ENCODE measurements around the gene SLAMF9. TPM values are rescaled to one million over a fixed set of nuclear protein-coding genes. Genes with fewer than 3 reads are reported as not detected.

The SLAMF9 gene
- total and polyA plus RNA-seq, 4 donors = 0.25 to 0.68 (median 0.64) TPM; not detected in 1

DNA sequence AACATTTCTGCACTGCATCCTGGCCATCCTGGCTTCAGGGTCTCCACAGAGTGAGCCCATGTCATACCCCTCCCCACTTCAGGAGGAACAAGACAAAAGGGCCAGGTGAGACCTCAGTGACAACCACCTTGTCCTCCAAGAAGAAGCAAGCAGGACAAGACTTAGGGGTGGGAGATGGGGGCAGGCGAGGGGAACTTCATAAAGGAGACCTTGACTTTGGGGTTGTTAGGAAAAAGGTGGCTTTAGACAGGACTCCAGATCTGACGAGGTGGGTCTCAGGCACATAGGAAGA, 24.0 kb upstream of the SLAMF9 start:
- TF ChIP-seq ZBTB33 (IDR thresholded peaks at IDR 0.05) (no peak), EGR1 (IDR thresholded peaks at IDR 0.05; ENCODE audit: low read depth in 2 of 2) (no peak), SP1 (IDR thresholded peaks at IDR 0.05) (no peak), MAX (IDR thresholded peaks at IDR 0.05) (no peak), HNF4A (conservative IDR thresholded peaks at IDR 0.05) (no peak), HNF4G (IDR thresholded peaks at IDR 0.05) (no peak), CTCF (IDR thresholded peaks at IDR 0.05; ENCODE audit: low read depth, low read length, missing input control) (no peak), NR2F2 (IDR thresholded peaks at IDR 0.05) (no peak), TAF1 (conservative IDR thresholded peaks at IDR 0.05) (no peak), GABPA (IDR thresholded peaks at IDR 0.05 in 1 of 2, conservative IDR thresholded peaks at IDR 0.05 in 1 of 2) (no peak), JUND (IDR thresholded peaks at IDR 0.05) (no peak), RAD21 (IDR thresholded peaks at IDR 0.05) (no peak), FOXA1 (IDR thresholded peaks at IDR 0.05) (no peak)
- TF ChIP-seq, protein P1, sequence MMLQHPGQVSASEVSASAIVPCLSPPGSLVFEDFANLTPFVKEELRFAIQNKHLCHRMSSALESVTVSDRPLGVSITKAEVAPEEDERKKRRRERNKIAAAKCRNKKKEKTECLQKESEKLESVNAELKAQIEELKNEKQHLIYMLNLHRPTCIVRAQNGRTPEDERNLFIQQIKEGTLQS (IDR thresholded peaks at IDR 0.05) = no peak
- 89% methylated on average over 2 of the region's 2 CpGs for WGBS
- Histone ChIP-seq H3K9ac (ENCODE audit: low read depth in 1 of 2, low read length in 2 of 2) (no peak overlapping the region), H3K36me3 (ENCODE audit: control insufficient read depth in 4 of 4, insufficient read depth in 3 of 4, low read depth in 1 of 4, low read length in 3 of 4) (no peaks in the 10 kb centered on the region), H3K9me3 (ENCODE audit: control insufficient read depth in 4 of 4, low read length in 3 of 4) (no peaks in the 10 kb centered on the region), H3K27me3 (ENCODE audit: control insufficient read depth in 4 of 4, insufficient read depth in 4 of 4, low read length in 3 of 4) (no peaks in the 10 kb centered on the region), H3K4me3 (ENCODE audit: low read depth in 1 of 3, low read length in 3 of 3) (no peak overlapping the region), H3K27ac (ENCODE audit: low read depth in 1 of 2, low read length in 2 of 2) (no peak overlapping the region), H3K4me1 (ENCODE audit: control insufficient read depth in 4 of 4, insufficient read depth in 4 of 4, low read length in 3 of 4) (no peaks in the 10 kb centered on the region)
- DNase-seq (ENCODE audit: low spot score) = no peak

- WGBS = 94% methylated on average over 6 of the region's 6 CpGs
- Histone ChIP-seq H3K4me3 (ENCODE audit: low read depth in 1 of 3, low read length in 3 of 3) (no peak overlapping the region), H3K36me3 (ENCODE audit: control insufficient read depth in 4 of 4, insufficient read depth in 3 of 4, low read depth in 1 of 4, low read length in 3 of 4) (no peaks in the 10 kb centered on the region), H3K27ac (ENCODE audit: low read depth in 1 of 2, low read length in 2 of 2) (no peak overlapping the region), H3K9me3 (ENCODE audit: control insufficient read depth in 4 of 4, low read length in 3 of 4) (no peaks in the 10 kb centered on the region), H3K27me3 (ENCODE audit: control insufficient read depth in 4 of 4, insufficient read depth in 4 of 4, low read length in 3 of 4) (no peaks in the 10 kb centered on the region), H3K4me1 (ENCODE audit: control insufficient read depth in 4 of 4, insufficient read depth in 4 of 4, low read length in 3 of 4) (no peaks in the 10 kb centered on the region), H3K9ac (ENCODE audit: low read depth in 1 of 2, low read length in 2 of 2) (no peak overlapping the region)
- DNase-seq (ENCODE audit: low spot score) = no peak
- TF ChIP-seq ZBTB33 (IDR thresholded peaks at IDR 0.05) (no peak), TAF1 (conservative IDR thresholded peaks at IDR 0.05) (no peak), FOXA1 (IDR thresholded peaks at IDR 0.05) (no peak), JUND (IDR thresholded peaks at IDR 0.05) (no peak), CTCF (IDR thresholded peaks at IDR 0.05; ENCODE audit: low read depth, low read length, missing input control) (no peak), RAD21 (IDR thresholded peaks at IDR 0.05) (no peak), FOXA2 (IDR thresholded peaks at IDR 0.05) (no peak), HNF4G (IDR thresholded peaks at IDR 0.05) (no peak), HNF4A (conservative IDR thresholded peaks at IDR 0.05) (no peak), YY1 (IDR thresholded peaks at IDR 0.05) (no peak), REST (IDR thresholded peaks at IDR 0.05) (no peak), RXRA (IDR thresholded peaks at IDR 0.05) (no peak), EGR1 (IDR thresholded peaks at IDR 0.05; ENCODE audit: low read depth in 2 of 2) (no peak), NR2F2 (IDR thresholded peaks at IDR 0.05) (no peak), GABPA (IDR thresholded peaks at IDR 0.05 in 1 of 2, conservative IDR thresholded peaks at IDR 0.05 in 1 of 2) (no peak)
- TF ChIP-seq, protein P1 (IDR thresholded peaks at IDR 0.05) = no peak
Observed at GRCh38 chr1:159977364-159978106, 23.5 kb upstream of the SLAMF9 start.

Data from liver (tissue), 9 donors.